HepG2 (cell line): ENCODE measurements around the gene ATG16L2. TPM values are rescaled to one million over a fixed set of nuclear protein-coding genes. Genes with fewer than 3 reads are reported as not detected.

Experiments
- ATAC-seq: fragments of 200-7000 bp; cut with Tn5 transposase; 3 replicates; pipeline ENCODE4 v1.9.1; 2020; ENCODE audit warnings: mild to moderate bottlenecking, moderate library complexity
- BruUV-seq: library from RNA; stranded (reverse); fragments of 400-500 nt; replicated peaks from 2 replicates; lab custom pipeline; 2021; lab: Mats Ljungman, UMichigan
- CTCF ChIA-PET: fragments of 300-600 bp; formaldehyde crosslinking; extraction: SDS; loops from one replicate; lab custom pipeline; 2021; ENCODE audit warnings: low total read pairs, inconsistent platforms, low intra/inter-chr PET ratio; lab: Yijun Ruan, JAX
- POLR2A ChIA-PET: fragments of 350-600 bp; sonication (Branson Sonifier 250); formaldehyde crosslinking; loops from one replicate; lab custom pipeline; 2020; ENCODE audit warnings: antibody characterized with exemption, inconsistent platforms; lab: Yijun Ruan, JAX
- DNase-seq: peaks from one replicate; pipeline ENCODE4 v3.0.0-alpha.2; 2015; ENCODE audit warnings: low spot score
- FAIRE-seq: peaks from 3 replicates; lab custom pipeline; 2011; peaks lifted over from hg19 to GRCh38; lab: Jason Lieb, UNC
- H2AFZ ChIP-seq: one replicate; pipeline ENCODE4 v1.6.1; 2011; ENCODE audit warnings: low read length, inconsistent platforms
- H3K27ac ChIP-seq: fragments of 300-600 bp; 3 replicates; pipeline ENCODE4 v1.8.0; 2011; ENCODE audit warnings: mixed run types, mild to moderate bottlenecking, mixed read lengths, low read length, inconsistent platforms; ENCODE audit not compliant: insufficient read depth; ENCODE audit errors: extremely low read length
- H3K27me3 ChIP-seq, 2 experiments: fragments of 200-600 bp in 1 of 2; 2 replicates in 1 of 2; 3 replicates in 1 of 2; pipeline versions ENCODE4 v1.6.0 to v1.8.0; 2011; ENCODE audit warnings: low read length in 2 of 2, mild to moderate bottlenecking in 2 of 2, moderate library complexity in 2 of 2, inconsistent platforms in 1 of 2; ENCODE audit not compliant: insufficient read depth in 2 of 2, control insufficient read depth in 1 of 2
- H3K36me3 ChIP-seq, 2 experiments: fragments of 200-600 bp in 1 of 2; replicated peaks in 1 of 2; 2 replicates in 1 of 2; 3 replicates in 1 of 2; pipeline versions ENCODE4 v1.5.1 to v1.8.0; 2011; ENCODE audit warnings: low read length in 2 of 2, inconsistent platforms in 1 of 2; ENCODE audit not compliant: insufficient read depth in 2 of 2, control insufficient read depth in 1 of 2
- H3K4me1 ChIP-seq: 2 replicates; pipeline ENCODE4 v1.5.1; 2012; ENCODE audit warnings: low read length, inconsistent platforms; ENCODE audit not compliant: insufficient read depth
- H3K4me2 ChIP-seq: 2 replicates; pipeline ENCODE4 v1.6.0; 2011; ENCODE audit warnings: low read depth, low read length, inconsistent platforms
- H3K4me3 ChIP-seq, 3 experiments: fragments of 200-600 bp in 1 of 3; sonication (generic), shearing (Covaris generic) in 1 of 3; replicated peaks in 1 of 3; 2 replicates each; pipeline ENCODE4 v1.5.1; 2011 to 2016; ENCODE audit warnings: low read length in 3 of 3, inconsistent platforms in 2 of 3, low read depth in 2 of 3, mild to moderate bottlenecking in 2 of 3, control low read depth in 1 of 3, mixed read lengths in 1 of 3; ENCODE audit not compliant: insufficient read depth in 1 of 3
- H3K79me2 ChIP-seq: one replicate; pipeline ENCODE4 v1.6.1; 2011; ENCODE audit warnings: low read length, inconsistent platforms; ENCODE audit not compliant: insufficient read depth
- H3K9ac ChIP-seq: 2 replicates; pipeline ENCODE4 v1.6.0; 2011; ENCODE audit warnings: mild to moderate bottlenecking, low read depth, low read length, inconsistent platforms; ENCODE audit not compliant: insufficient read depth
- H3K9me3 ChIP-seq: 2 replicates; pipeline ENCODE4 v1.5.1; 2012; ENCODE audit warnings: mild to moderate bottlenecking, low read length
- H4K20me1 ChIP-seq: 2 replicates; pipeline ENCODE4 v1.6.0; 2011; ENCODE audit warnings: inconsistent platforms, mild to moderate bottlenecking, low read length, moderate library complexity; ENCODE audit not compliant: insufficient read depth
- AGO2 ChIP-seq: fragments of 200-400 bp; formaldehyde crosslinking; optimal IDR thresholded peaks from 2 replicates; pipeline ENCODE3; 2017; ENCODE audit warnings: mild to moderate bottlenecking, low read depth, low read length, moderate library complexity
- MBNL3 ChIP-seq: fragments of 250-450 bp; sonication (Bioruptor Pico); conservative IDR thresholded peaks from 2 replicates; pipeline ENCODE4 v1.8.0; 2022; ENCODE audit warnings: mild to moderate bottlenecking, inconsistent platforms
- ZNF337 ChIP-seq: sonication (generic); formaldehyde crosslinking; IDR thresholded peaks from 2 replicates; pipeline ENCODE4 v1.5.1; 2020; ENCODE audit warnings: missing genetic modification reagents, low read depth, mild to moderate bottlenecking, borderline replicate concordance
- ZNF790 ChIP-seq: sonication (generic); formaldehyde crosslinking; IDR thresholded peaks from 2 replicates; pipeline ENCODE4 v1.8.0; 2022; ENCODE audit warnings: missing genetic modification reagents, mild to moderate bottlenecking, borderline replicate concordance
- WGBS: methylation state at CpG from one replicate; pipeline ENCODE4 v1.1.6; 2017; ENCODE audit warnings: low lambda C conversion rate; 5-methylcytosine and 5-hydroxymethylcytosine counted together
- in situ Hi-C: cut with HindIII; loops from 2 replicates; pipeline ENCODE4 v1.10.0; 2017; ENCODE audit warnings: low pct_unique_long_range_greater_than_20kb; ENCODE audit not compliant: extremely low pct_ligation_motif_present
- intact Hi-C: fragments of 100-400 bp; cut with micrococcal nuclease; formaldehyde crosslinking; loops from one replicate; pipeline ENCODE4 v1.10.0; 2022; ENCODE audit not compliant: unreplicated experiment
- polyA plus RNA-seq, 8 experiments: library from polyadenylated mRNA; depleted of rRNA in 3 of 8; stranded (reverse) in 7 of 8; unstranded in 1 of 8; fragments of >200 nt; fragmentation: Illumina TruSeq in 4 of 8; extraction: Trizol in 4 of 8; gene quantifications; 2 replicates each; pipeline versions ENCODE4 v1.2.1 to v1.2.3, GENCODE V29; 2011 to 2016; ENCODE audit warnings: low read depth in 4 of 8, missing spikeins in 1 of 8, mixed read lengths in 1 of 8; ENCODE audit not compliant: insufficient read depth in 1 of 8
- total RNA-seq, 5 experiments: library from RNA; depleted of rRNA; stranded (reverse); fragments of >200 nt; fragmentation: Illumina TruSeq; extraction: Trizol; gene quantifications; 2 replicates each; pipeline ENCODE4 v1.2.3, GENCODE V29; 2016; ENCODE audit warnings: low read depth in 1 of 5
- TF ChIP-seq, protein P1 (sequence below): sonication (generic); formaldehyde crosslinking; IDR thresholded peaks from 2 replicates; pipeline ENCODE4 v1.5.0; 2020; ENCODE audit warnings: mild to moderate bottlenecking, missing genetic modification reagents, borderline replicate concordance

ATG16L2 gene
- total and polyA plus RNA-seq, 2 of the 13 experiments (the other 11 are each of a cell fraction or from before 2014, with no cell fraction given), result 6.2 to 14.8 TPM

DNA sequence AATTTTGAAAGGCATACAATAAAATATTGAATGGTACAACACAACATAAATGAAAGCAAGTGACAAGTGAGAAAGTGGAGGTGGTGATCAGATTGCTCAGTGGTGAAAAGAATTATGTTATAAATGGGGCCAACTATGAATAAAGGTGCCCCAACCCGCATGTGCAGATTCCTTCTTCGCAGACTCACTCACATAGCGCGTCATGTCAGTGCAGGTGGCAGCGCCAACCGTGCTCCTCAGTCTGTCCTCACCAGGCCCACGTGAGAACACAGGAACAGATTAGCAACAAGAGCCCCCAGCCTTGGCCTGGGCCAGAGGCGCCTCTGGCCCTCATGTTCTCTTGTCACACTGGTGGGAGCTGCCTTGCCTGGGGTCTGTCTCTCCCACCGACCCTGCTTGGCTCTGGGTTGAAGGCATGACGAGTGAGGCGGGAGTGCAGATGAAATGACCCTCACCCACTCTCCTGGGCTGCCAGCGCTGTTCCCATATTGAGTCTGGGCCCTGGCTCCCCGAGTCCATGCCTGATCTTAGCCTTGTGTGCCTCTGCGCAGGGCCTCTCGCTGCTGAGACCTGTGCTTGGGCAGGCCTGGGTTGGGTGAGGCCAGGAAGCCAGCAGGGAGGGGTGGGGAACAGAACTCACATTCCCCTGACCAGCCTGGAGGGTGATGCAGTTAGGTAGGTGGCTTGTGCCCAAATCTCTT, 6.4 kb downstream of the ATG16L2 start:
- Histone ChIP-seq H3K9ac (no peak overlapping the region), H3K36me3 (peaks cover 0 to 2% of the 10 kb centered on the region in 2 experiments; a peak in 2 of 5 replicates), H3K4me2 (no peak overlapping the region), H3K79me2 (no peaks in the 10 kb centered on the region), H3K27ac (no peak overlapping the region), H3K27me3 (no peaks in the 10 kb centered on the region), H2AFZ (no peak overlapping the region), H3K4me1 (peaks cover 17% of the 10 kb centered on the region), H3K4me3 (no peak overlapping the region), H3K9me3 (no peaks in the 10 kb centered on the region), H4K20me1 (no peaks in the 10 kb centered on the region)
- CTCF ChIA-PET, result no interaction called here
- intact Hi-C loops (no loop called here), in situ Hi-C loops (no loop called here)
- POLR2A ChIA-PET, result no interaction called here
- DNase-seq (no peak), ATAC-seq (no peak), FAIRE-seq (no peak)
- BruUV-seq, result no TSS peak
- 98% methylated on average over 7 of the region's 15 CpGs for WGBS
- TF ChIP-seq ZNF337 (no peak), ZNF790 (CRISPR knock-in tag) (no peak), MBNL3 (CRISPR knock-in tag) (no peak), AGO2 (peak; percentile 24)
- TF ChIP-seq, protein P1, sequence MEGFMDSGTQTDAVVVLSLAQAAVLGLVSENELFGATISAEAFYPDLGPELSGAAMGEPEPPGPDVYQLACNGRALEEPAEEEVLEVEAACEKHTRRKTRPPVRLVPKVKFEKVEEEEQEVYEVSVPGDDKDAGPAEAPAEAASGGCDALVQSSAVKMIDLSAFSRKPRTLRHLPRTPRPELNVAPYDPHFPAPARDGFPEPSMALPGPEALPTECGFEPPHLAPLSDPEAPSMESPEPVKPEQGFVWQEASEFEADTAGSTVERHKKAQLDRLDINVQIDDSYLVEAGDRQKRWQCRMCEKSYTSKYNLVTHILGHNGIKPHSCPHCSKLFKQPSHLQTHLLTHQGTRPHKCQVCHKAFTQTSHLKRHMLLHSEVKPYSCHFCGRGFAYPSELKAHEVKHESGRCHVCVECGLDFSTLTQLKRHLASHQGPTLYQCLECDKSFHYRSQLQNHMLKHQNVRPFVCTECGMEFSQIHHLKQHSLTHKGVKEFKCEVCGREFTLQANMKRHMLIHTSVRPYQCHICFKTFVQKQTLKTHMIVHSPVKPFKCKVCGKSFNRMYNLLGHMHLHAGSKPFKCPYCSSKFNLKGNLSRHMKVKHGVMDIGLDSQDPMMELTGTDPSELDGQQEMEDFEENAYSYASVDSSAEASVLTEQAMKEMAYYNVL, result no peak
